H1 (cell line): ENCODE measurements around the gene SP9. TPM values are rescaled to one million over a fixed set of nuclear protein-coding genes. Genes with fewer than 3 reads are reported as not detected.

Source experiments
- CTCF ChIA-PET: fragments of 300-600 bp; sonication (Branson Sonifier 250); formaldehyde crosslinking; loops from one replicate; lab custom pipeline; 2021; ENCODE audit not compliant: partially characterized antibody; lab: Charles Lee
- POLR2A ChIA-PET: fragments of 300-600 bp; sonication (Branson Sonifier 250); formaldehyde crosslinking; loops from one replicate; lab custom pipeline; 2021; ENCODE audit warnings: inconsistent platforms; ENCODE audit not compliant: partially characterized antibody; lab: Charles Lee
- DNase-seq, 2 experiments: peaks; one replicate each; pipeline versions ENCODE4 v3.0.0 to v3.0.0-alpha.2; 2010 to 2022; ENCODE audit warnings: low spot score in 2 of 2, low read depth in 1 of 2, mixed read lengths in 1 of 2
- FAIRE-seq: peaks from 2 replicates; lab custom pipeline; 2011; peaks lifted over from hg19 to GRCh38; lab: Jason Lieb, UNC
- H2AFZ ChIP-seq: 2 replicates; pipeline ENCODE4 v1.8.1; 2012; ENCODE audit warnings: low read length, inconsistent platforms
- H2AK5ac ChIP-seq: 2 replicates; pipeline ENCODE4 v1.6.1; 2013; ENCODE audit warnings: low read depth, low read length
- H2BK120ac ChIP-seq: replicated peaks from 2 replicates; pipeline ENCODE3; 2013; ENCODE audit warnings: low read depth, low read length, inconsistent platforms
- H2BK12ac ChIP-seq: 2 replicates; pipeline ENCODE4 v1.6.1; 2013; ENCODE audit warnings: low read depth, low read length
- H2BK15ac ChIP-seq: 2 replicates; pipeline ENCODE4 v1.6.1; 2013; ENCODE audit warnings: low read length
- H2BK20ac ChIP-seq: 2 replicates; pipeline ENCODE4 v1.6.1; 2013; ENCODE audit warnings: low read length
- H2BK5ac ChIP-seq: 2 replicates; pipeline ENCODE4 v1.6.1; 2013; ENCODE audit warnings: low read depth, low read length
- H3K14ac ChIP-seq: 2 replicates; pipeline ENCODE4 v1.6.1; 2013; ENCODE audit warnings: inconsistent platforms; ENCODE audit not compliant: insufficient read length
- H3K18ac ChIP-seq: 2 replicates; pipeline ENCODE4 v1.6.1; 2013; ENCODE audit warnings: low read length; ENCODE audit errors: extremely low read depth
- H3K23ac ChIP-seq: 2 replicates; pipeline ENCODE4 v1.6.1; 2013; ENCODE audit warnings: inconsistent platforms; ENCODE audit not compliant: insufficient read length
- H3K23me2 ChIP-seq: 2 replicates; pipeline ENCODE4 v1.6.1; 2013; ENCODE audit warnings: low read depth, low read length
- H3K27ac ChIP-seq: 2 replicates; pipeline ENCODE4 v1.6.1; 2011; ENCODE audit warnings: low read depth, low read length, inconsistent platforms
- H3K27me3 ChIP-seq, 4 experiments: replicated peaks in 1 of 4; 1 replicate in 1 of 4; 2 replicates in 3 of 4; pipeline versions ENCODE4 v1.6.1 to v1.8.1; 2011 to 2013; ENCODE audit warnings: low read length in 3 of 4, mild to moderate bottlenecking in 3 of 4, inconsistent platforms in 2 of 4, mixed read lengths in 2 of 4, moderate library complexity in 1 of 4; ENCODE audit not compliant: control insufficient read depth in 3 of 4, insufficient read depth in 3 of 4; ENCODE audit errors: extremely low read depth in 1 of 4
- H3K36me3 ChIP-seq, 4 experiments: 2 replicates each; pipeline versions ENCODE4 v1.6.1 to v1.8.1; 2011 to 2013; ENCODE audit warnings: mild to moderate bottlenecking in 4 of 4, low read length in 3 of 4, moderate library complexity in 2 of 4, control low read depth in 1 of 4, inconsistent platforms in 1 of 4; ENCODE audit not compliant: insufficient read depth in 4 of 4, control insufficient read depth in 2 of 4
- H3K4ac ChIP-seq: replicated peaks from 2 replicates; pipeline ENCODE3; 2013; ENCODE audit warnings: low read length, low read depth, mixed read lengths, inconsistent platforms; ENCODE audit not compliant: insufficient read length
- H3K4me1 ChIP-seq, 4 experiments: replicated peaks in 1 of 4; 1 replicate in 1 of 4; 2 replicates in 3 of 4; pipeline versions ENCODE4 v1.6.1 to v1.8.1; 2011 to 2013; ENCODE audit warnings: low read length in 3 of 4, inconsistent platforms in 2 of 4, mixed read lengths in 1 of 4; ENCODE audit not compliant: insufficient read depth in 4 of 4, control insufficient read depth in 3 of 4
- H3K4me2 ChIP-seq, 2 experiments: 2 replicates each; pipeline versions ENCODE4 v1.6.1 to v1.8.1; 2011 to 2013; ENCODE audit warnings: low read depth in 2 of 2, low read length in 2 of 2, control low read depth in 1 of 2, inconsistent platforms in 1 of 2, mild to moderate bottlenecking in 1 of 2; ENCODE audit not compliant: insufficient read depth in 1 of 2
- H3K4me3 ChIP-seq, 4 experiments: fragments of 200-600, 300-600 bp in 1 of 4; sonication (generic), shearing (Covaris generic), sonication (Bioruptor Twin) in 1 of 4; 2 replicates each; pipeline versions ENCODE4 v1.5.1 to v1.8.1; 2011 to 2016; ENCODE audit warnings: low read length in 4 of 4, low read depth in 3 of 4, control low read depth in 2 of 4, inconsistent platforms in 2 of 4, mild to moderate bottlenecking in 2 of 4, mixed read lengths in 1 of 4, moderate library complexity in 1 of 4; ENCODE audit not compliant: insufficient read depth in 2 of 4; ENCODE audit errors: extremely low read depth in 1 of 4
- H3K56ac ChIP-seq: replicated peaks from 2 replicates; pipeline ENCODE3; 2013; ENCODE audit warnings: low read depth, mild to moderate bottlenecking, mixed read lengths, low read length, inconsistent platforms; ENCODE audit not compliant: insufficient read length
- H3K79me1 ChIP-seq: 2 replicates; pipeline ENCODE4 v1.6.1; 2013; ENCODE audit warnings: low read depth, low read length, control low read depth
- H3K79me2 ChIP-seq, 2 experiments: 2 replicates each; pipeline versions ENCODE4 v1.6.1 to v1.8.1; 2012 to 2013; ENCODE audit warnings: low read length in 2 of 2, mild to moderate bottlenecking in 2 of 2, inconsistent platforms in 1 of 2; ENCODE audit not compliant: insufficient read depth in 2 of 2, control insufficient read depth in 1 of 2
- H3K9ac ChIP-seq, 4 experiments: replicated peaks in 1 of 4; 1 replicate in 1 of 4; 2 replicates in 3 of 4; pipeline versions ENCODE4 v1.6.1 to v1.8.1; 2011 to 2013; ENCODE audit warnings: low read depth in 3 of 4, low read length in 3 of 4, control low read depth in 2 of 4, mild to moderate bottlenecking in 2 of 4, moderate library complexity in 2 of 4, inconsistent platforms in 1 of 4; ENCODE audit errors: extremely low read depth in 1 of 4
- H3K9me3 ChIP-seq, 2 experiments: 2 replicates each; pipeline versions ENCODE4 v1.6.1 to v1.8.1; 2012 to 2013; ENCODE audit warnings: mild to moderate bottlenecking in 2 of 2, moderate library complexity in 2 of 2, control low read depth in 1 of 2, inconsistent platforms in 1 of 2, low read depth in 1 of 2, low read length in 1 of 2, mixed read lengths in 1 of 2; ENCODE audit not compliant: insufficient read depth in 2 of 2
- H4K20me1 ChIP-seq, 2 experiments: replicated peaks in 1 of 2; 2 replicates each; pipeline versions ENCODE3 to v1.8.1; 2011 to 2013; ENCODE audit warnings: inconsistent platforms in 2 of 2, low read length in 2 of 2, mild to moderate bottlenecking in 1 of 2; ENCODE audit not compliant: insufficient read depth in 2 of 2, control insufficient read depth in 1 of 2
- H4K5ac ChIP-seq: 2 replicates; pipeline ENCODE4 v1.6.1; 2013; ENCODE audit warnings: low read length, low read depth, mixed read lengths, inconsistent platforms; ENCODE audit not compliant: insufficient read length
- H4K8ac ChIP-seq: 2 replicates; pipeline ENCODE4 v1.8.0; 2013; ENCODE audit warnings: mild to moderate bottlenecking, moderate library complexity, low read length, inconsistent platforms; ENCODE audit not compliant: insufficient read depth; ENCODE audit errors: extremely low read depth
- H4K91ac ChIP-seq: replicated peaks from 2 replicates; pipeline ENCODE3; 2013; ENCODE audit warnings: low read length, mixed read lengths, inconsistent platforms; ENCODE audit not compliant: insufficient read length
- ASH2L ChIP-seq: fragments of 200-600, 300-600 bp; sonication (generic); IDR thresholded peaks from one replicate; pipeline ENCODE4 v1.7.1; 2017; ENCODE audit warnings: low read length
- CEBPB ChIP-seq: IDR thresholded peaks from 2 replicates; pipeline ENCODE4 v1.6.1; 2012; ENCODE audit warnings: low read depth, low read length
- MAFK ChIP-seq: IDR thresholded peaks from 2 replicates; pipeline ENCODE4 v1.6.1; 2012; ENCODE audit warnings: low read depth, mild to moderate bottlenecking, improper control_type of control experiment, low read length
- POLR2AphosphoS5 ChIP-seq: IDR thresholded peaks from 2 replicates; pipeline ENCODE4 v1.6.1; 2011; ENCODE audit warnings: low read depth, low read length
- RAD21 ChIP-seq, 2 experiments: IDR thresholded peaks in 1 of 2; conservative IDR thresholded peaks in 1 of 2; 2 replicates each; pipeline ENCODE4 v1.6.1; 2011; ENCODE audit warnings: low read depth in 2 of 2, low read length in 2 of 2, improper control_type of control experiment in 1 of 2, inconsistent platforms in 1 of 2, mild to moderate bottlenecking in 1 of 2, moderate library complexity in 1 of 2
- RXRA ChIP-seq: IDR thresholded peaks from 2 replicates; pipeline ENCODE4 v1.6.1; 2011; ENCODE audit warnings: low read depth, mild to moderate bottlenecking, low read length, moderate library complexity; ENCODE audit not compliant: insufficient read depth
- SIRT6 ChIP-seq: IDR thresholded peaks from one replicate; pipeline ENCODE4 v1.7.1; 2012; ENCODE audit warnings: low read length, inconsistent platforms
- TAF7 ChIP-seq: optimal IDR thresholded peaks from 2 replicates; pipeline ENCODE3; 2011; ENCODE audit warnings: low read depth, mild to moderate bottlenecking, inconsistent platforms, low read length, moderate library complexity, borderline replicate concordance
- WGBS, 2 experiments: shearing (Covaris generic) in 1 of 2; methylation state at CpG; one replicate each; pipeline versions ENCODE4 v1.1.6 to v1.1.7; 2013 to 2015; ENCODE audit warnings: low lambda C conversion rate in 2 of 2, mixed read lengths in 2 of 2, inconsistent platforms in 1 of 2, low coverage in 1 of 2, missing lambda C conversion rate in 1 of 2; ENCODE audit not compliant: insufficient replicate concordance in 2 of 2, insufficient coverage in 1 of 2, insufficient read length in 1 of 2; ENCODE audit errors: extremely low coverage in 1 of 2, missing lambda C conversion rate in 1 of 2; 5-methylcytosine and 5-hydroxymethylcytosine counted together
- polyA plus RNA-seq, 7 experiments: library from polyadenylated mRNA; depleted of rRNA in 3 of 7; stranded (reverse) in 5 of 7; unstranded in 2 of 7; fragments of >200 nt in 5 of 7; fragments of 200-250 nt in 2 of 7; gene quantifications; 1 replicate in 5 of 7; 2 replicates in 1 of 7; 4 replicates in 1 of 7; pipeline versions ENCODE4 v1.2.1 to v1.2.3, GENCODE V29; 2011 to 2013; ENCODE audit warnings: missing spikeins in 2 of 7, mixed read lengths in 2 of 7
- total RNA-seq: library from RNA; stranded (reverse); fragmentation: NEBNext Ultra II Directional; extraction: Animal tissue kit (Norgen Biotek cat#: 25700); gene quantifications from 2 replicates; pipeline ENCODE4 v1.2.1, GENCODE V29; 2021
- TF ChIP-seq, protein P1 (sequence below), 3 experiments: IDR thresholded peaks; 1 replicate in 2 of 3; 2 replicates in 1 of 3; pipeline versions ENCODE4 v1.5.1 to v1.6.1; 2011; ENCODE audit warnings: low read length in 3 of 3, mild to moderate bottlenecking in 3 of 3, inconsistent platforms in 2 of 3, low read depth in 1 of 3, moderate library complexity in 1 of 3; ENCODE audit not compliant: insufficient read depth in 1 of 3; ENCODE audit errors: control extremely low read depth in 1 of 3

Gene SP9
- total and polyA plus RNA-seq, 2 of the 8 experiments (the other 6 are each of a cell fraction or from before 2014, with no cell fraction given): 0.03 to 0.11 TPM

DNA sequence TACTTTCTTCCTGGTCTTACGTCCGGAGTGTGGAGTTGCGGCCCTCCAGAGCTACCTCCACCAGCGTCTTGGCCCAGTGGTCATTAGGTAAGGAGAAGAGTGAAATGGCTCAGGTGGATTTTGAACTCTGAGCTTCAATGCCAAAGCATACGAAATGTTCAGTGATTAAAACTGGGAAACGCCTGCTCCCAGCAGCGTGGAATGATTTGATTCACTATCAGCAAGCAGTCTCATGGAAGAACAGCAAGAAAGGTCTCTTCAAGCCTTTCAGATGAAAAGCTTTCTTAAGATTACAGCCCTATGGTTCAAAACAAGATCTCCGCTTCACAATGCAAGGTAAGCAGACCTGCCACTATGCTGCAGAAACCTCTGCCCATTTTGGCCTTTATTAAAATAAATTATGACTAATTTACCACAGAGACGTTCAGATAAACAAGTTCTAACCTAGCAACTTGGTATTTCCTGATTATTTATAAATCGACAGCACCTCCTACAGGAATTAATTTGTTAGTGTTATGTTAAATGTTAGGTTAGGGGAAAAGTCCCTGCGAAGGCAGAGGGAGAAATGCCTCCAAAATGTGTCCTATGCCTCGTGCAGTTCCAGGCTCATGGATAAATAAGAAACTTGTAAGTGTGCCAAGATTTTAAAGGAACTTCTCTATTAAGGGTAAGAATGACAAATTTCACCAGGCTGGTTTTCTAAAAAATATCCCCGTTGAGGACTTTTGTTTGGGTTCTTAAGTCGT is 10.1 kb downstream of the SP9 start:
- Histone ChIP-seq H3K23me2 (peaks cover 12% of the 10 kb centered on the region; the same call in 1 of the 2 replicates), H3K4me3 (peak overlapping the region in 1 of 4 experiments; percentile 63; a peak in 2 of 8 replicates), H3K79me1 (no peaks in the 10 kb centered on the region), H3K56ac (no peak overlapping the region), H3K27ac (no peak overlapping the region), H3K9ac (no peak overlapping the region), H3K14ac (no peak overlapping the region), H2AFZ (no peak overlapping the region), H2BK12ac (no peak overlapping the region; the same call in 1 of the 2 replicates), H2AK5ac (no peak overlapping the region), H4K20me1 (peaks cover 2% of the 10 kb centered on the region in 2 experiments), H4K5ac (no peak overlapping the region), H3K9me3 (no peaks in the 10 kb centered on the region), H3K4me2 (peak overlapping the region; percentile 80 to 94), H3K36me3 (peaks cover 0 to 6% (median 2%) of the 10 kb centered on the region in 4 experiments; a peak in 2 of 8 replicates), H3K4me1 (peaks cover 6 to 18% (median 12%) of the 10 kb centered on the region in 4 experiments; a peak in 6 of 7 replicates), H3K79me2 (no peaks in the 10 kb centered on the region), H2BK5ac (no peak overlapping the region), H2BK20ac (no peak overlapping the region), H3K27me3 (peaks cover 35 to 57% (median 49%) of the 10 kb centered on the region in 4 experiments), H4K8ac (no peak overlapping the region), H4K91ac (no peak overlapping the region), H3K4ac (no peak overlapping the region), H2BK120ac (no peak overlapping the region), H3K18ac (no peak overlapping the region; the same call in 1 of the 2 replicates), H3K23ac (no peak overlapping the region), H2BK15ac (no peak overlapping the region)
- WGBS, 2 experiments: 20% methylated on average over 14 of the region's 14 CpGs; no CpG with 5 or more reads in 1 of the 2 experiments
- POLR2A ChIA-PET: interaction anchor here (0.5 to 2.0 kb wide), 4 partner anchors 10 to 418 kb away, joined by 3 to 5 read pairs (median 4); partner anchors contain the start of gene SP9
- FAIRE-seq: peak; percentile 58
- CTCF ChIA-PET: interaction anchor here (0.6 to 2.0 kb wide), 33 partner anchors 8 to 1318 kb away, joined by 3 to 19 read pairs (median 3); no protein-coding TSS in a partner anchor
- peak in 1 of 2 experiments; percentile 58 for DNase-seq
- TF ChIP-seq, protein P1, sequence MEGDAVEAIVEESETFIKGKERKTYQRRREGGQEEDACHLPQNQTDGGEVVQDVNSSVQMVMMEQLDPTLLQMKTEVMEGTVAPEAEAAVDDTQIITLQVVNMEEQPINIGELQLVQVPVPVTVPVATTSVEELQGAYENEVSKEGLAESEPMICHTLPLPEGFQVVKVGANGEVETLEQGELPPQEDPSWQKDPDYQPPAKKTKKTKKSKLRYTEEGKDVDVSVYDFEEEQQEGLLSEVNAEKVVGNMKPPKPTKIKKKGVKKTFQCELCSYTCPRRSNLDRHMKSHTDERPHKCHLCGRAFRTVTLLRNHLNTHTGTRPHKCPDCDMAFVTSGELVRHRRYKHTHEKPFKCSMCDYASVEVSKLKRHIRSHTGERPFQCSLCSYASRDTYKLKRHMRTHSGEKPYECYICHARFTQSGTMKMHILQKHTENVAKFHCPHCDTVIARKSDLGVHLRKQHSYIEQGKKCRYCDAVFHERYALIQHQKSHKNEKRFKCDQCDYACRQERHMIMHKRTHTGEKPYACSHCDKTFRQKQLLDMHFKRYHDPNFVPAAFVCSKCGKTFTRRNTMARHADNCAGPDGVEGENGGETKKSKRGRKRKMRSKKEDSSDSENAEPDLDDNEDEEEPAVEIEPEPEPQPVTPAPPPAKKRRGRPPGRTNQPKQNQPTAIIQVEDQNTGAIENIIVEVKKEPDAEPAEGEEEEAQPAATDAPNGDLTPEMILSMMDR (IDR thresholded peaks at IDR 0.05; ENCODE audit: control extremely low read depth in 1 of 3, insufficient read depth in 1 of 3, low read depth in 1 of 3, low read length in 3 of 3): peak in 2 of 3 experiments; percentile 36 to 38; a peak in 2 of 4 replicates
- TF ChIP-seq POLR2AphosphoS5: no peak
- no peak for TF ChIP-seq SIRT6
- TF ChIP-seq ASH2L: no peak
- peak; percentile 64 to 67 for TF ChIP-seq RAD21 (IDR thresholded peaks at IDR 0.05 in 1 of 2, conservative IDR thresholded peaks at IDR 0.05 in 1 of 2; ENCODE audit: low read depth in 2 of 2, low read length in 2 of 2)
- TF ChIP-seq MAFK: no peak
- TF ChIP-seq TAF7: no peak
- TF ChIP-seq CEBPB: no peak
- TF ChIP-seq RXRA: no peak
